ENCODE data around the gene EPHB2. TPM values are rescaled to one million over a fixed set of nuclear protein-coding genes. Genes with fewer than 3 reads are reported as not detected.

EPHB2 gene
- total RNA-seq, 5 donors from 2014 or later (not counting 1 experiment from before 2014, with no cell fraction given): 0.06 to 0.20 (median 0.12) TPM; not detected in 2

GRCh38 chr1:22729400-22729773, 18.7 kb downstream of the EPHB2 start:
- ChIA-PET CTCF (no interaction called here), POLR2A (no interaction called here)
- Histone ChIP-seq H3K27ac (ENCODE audit: low read length) (no peak overlapping the region), H3K9me3 (no peaks in the 10 kb centered on the region), H3K36me3 (ENCODE audit: control insufficient read depth in 2 of 2, extremely low read depth in 1 of 2, insufficient read depth in 1 of 2, low read length in 1 of 2) (no peaks in the 10 kb centered on the region), H3K27me3 (replicated peaks in 1 of 2; ENCODE audit: control insufficient read depth in 2 of 2, extremely low read depth in 1 of 2, insufficient read depth in 2 of 2, low read length in 1 of 2) (peaks cover 0 to 15% of the 10 kb centered on the region in 2 experiments), H3K4me1 (ENCODE audit: control insufficient read depth in 1 of 2, extremely low read depth in 1 of 2, insufficient read depth in 2 of 2, low read length in 2 of 2) (no peaks in the 10 kb centered on the region), H3K4me3 (ENCODE audit: control insufficient read depth in 1 of 2, extremely low read depth in 1 of 2, low read length in 1 of 2) (no peak overlapping the region)
- 71% methylated on average over 1 of the region's 1 CpG for WGBS (ENCODE audit: insufficient coverage)
- Mint-ChIP-seq H3K36me3 (no peaks in the 10 kb centered on the region), H3K27me3 (peaks cover 11 to 16% of the 10 kb centered on the region in 2 donors), H3K4me3 (no peak overlapping the region), H3K9me3 (no peaks in the 10 kb centered on the region), H3K27ac (no peak overlapping the region), H3K4me1 (no peaks in the 10 kb centered on the region)
- no peak for DNase-seq
- ATAC-seq (replicated peaks in 1 of 4): no peak

GRCh38 chr1:22729912-22730311, 19.3 kb downstream of the EPHB2 start:
- Mint-ChIP-seq H3K27me3 (peaks cover 9 to 15% of the 10 kb centered on the region in 2 donors), H3K27ac (no peak overlapping the region), H3K4me1 (no peaks in the 10 kb centered on the region), H3K9me3 (no peaks in the 10 kb centered on the region), H3K36me3 (no peaks in the 10 kb centered on the region), H3K4me3 (no peak overlapping the region)
- Histone ChIP-seq H3K9me3 (no peaks in the 10 kb centered on the region), H3K27me3 (replicated peaks in 1 of 2; ENCODE audit: control insufficient read depth in 2 of 2, extremely low read depth in 1 of 2, insufficient read depth in 2 of 2, low read length in 1 of 2) (peaks cover 0 to 15% of the 10 kb centered on the region in 2 experiments), H3K27ac (ENCODE audit: low read length) (no peak overlapping the region), H3K36me3 (ENCODE audit: control insufficient read depth in 2 of 2, extremely low read depth in 1 of 2, insufficient read depth in 1 of 2, low read length in 1 of 2) (no peaks in the 10 kb centered on the region), H3K4me3 (ENCODE audit: control insufficient read depth in 1 of 2, extremely low read depth in 1 of 2, low read length in 1 of 2) (no peak overlapping the region), H3K4me1 (ENCODE audit: control insufficient read depth in 1 of 2, extremely low read depth in 1 of 2, insufficient read depth in 2 of 2, low read length in 2 of 2) (no peaks in the 10 kb centered on the region)
- DNase-seq (no peak), ATAC-seq (replicated peaks in 1 of 4) (no peak)
- ChIA-PET POLR2A (no interaction called here), CTCF (no interaction called here)
- WGBS (ENCODE audit: insufficient coverage): 64% methylated on average over 4 of the region's 7 CpGs

- no peak overlapping the region for H3K4me3 ChIP-seq (ENCODE audit: control insufficient read depth in 1 of 2, extremely low read depth in 1 of 2, low read length in 1 of 2)
- CTCF ChIA-PET: no interaction called here
- no peaks in the 10 kb centered on the region for H3K9me3 Mint-ChIP-seq
- no peak overlapping the region for H3K27ac ChIP-seq (ENCODE audit: low read length)
- DNase-seq (no peak), ATAC-seq (replicated peaks in 1 of 4) (no peak)
- H3K36me3 Mint-ChIP-seq: no peaks in the 10 kb centered on the region
- no peaks in the 10 kb centered on the region for H3K4me1 Mint-ChIP-seq
- H3K27me3 ChIP-seq (replicated peaks in 1 of 2; ENCODE audit: control insufficient read depth in 2 of 2, extremely low read depth in 1 of 2, insufficient read depth in 2 of 2, low read length in 1 of 2): peaks cover 0 to 12% of the 10 kb centered on the region in 2 experiments
- H3K9me3 ChIP-seq: no peaks in the 10 kb centered on the region
- H3K27ac Mint-ChIP-seq: no peak overlapping the region
- H3K4me1 ChIP-seq (ENCODE audit: control insufficient read depth in 1 of 2, extremely low read depth in 1 of 2, insufficient read depth in 2 of 2, low read length in 2 of 2): no peaks in the 10 kb centered on the region
- no peaks in the 10 kb centered on the region for H3K27me3 Mint-ChIP-seq
- WGBS (ENCODE audit: insufficient coverage): 89% methylated on average over 2 of the region's 12 CpGs
- H3K4me3 Mint-ChIP-seq: no peak overlapping the region
- POLR2A ChIA-PET: no interaction called here
- H3K36me3 ChIP-seq (ENCODE audit: control insufficient read depth in 2 of 2, extremely low read depth in 1 of 2, insufficient read depth in 1 of 2, low read length in 1 of 2): no peaks in the 10 kb centered on the region
Observed at GRCh38 chr1:22731924-22732720, 21.5 kb downstream of the EPHB2 start.

GRCh38 chr1:22733643-22734042, 23.0 kb downstream of the EPHB2 start:
- H3K27ac Mint-ChIP-seq: no peak overlapping the region

GRCh38 chr1:22736501-22737080, 26.0 kb downstream of the EPHB2 start:
- no peak for DNase-seq
- Histone ChIP-seq H3K27me3 (replicated peaks in 1 of 2; ENCODE audit: control insufficient read depth in 2 of 2, extremely low read depth in 1 of 2, insufficient read depth in 2 of 2, low read length in 1 of 2) (peaks cover 0 to 18% of the 10 kb centered on the region in 2 experiments), H3K27ac (ENCODE audit: low read length) (no peak overlapping the region), H3K36me3 (ENCODE audit: control insufficient read depth in 2 of 2, extremely low read depth in 1 of 2, insufficient read depth in 1 of 2, low read length in 1 of 2) (no peaks in the 10 kb centered on the region), H3K4me1 (ENCODE audit: control insufficient read depth in 1 of 2, extremely low read depth in 1 of 2, insufficient read depth in 2 of 2, low read length in 2 of 2) (no peaks in the 10 kb centered on the region), H3K4me3 (ENCODE audit: control insufficient read depth in 1 of 2, extremely low read depth in 1 of 2, low read length in 1 of 2) (no peak overlapping the region), H3K9me3 (no peaks in the 10 kb centered on the region)
- no peak overlapping the region for H3K4me3 Mint-ChIP-seq
- 91% methylated on average over 20 of the region's 23 CpGs for whole genome bisulfite sequencing (ENCODE audit: insufficient coverage)
- H3K4me1 Mint-ChIP-seq: no peaks in the 10 kb centered on the region
- no peak overlapping the region for H3K27ac Mint-ChIP-seq
- H3K9me3 Mint-ChIP-seq: no peaks in the 10 kb centered on the region
- no peak for ATAC-seq (replicated peaks in 1 of 4)
- no peaks in the 10 kb centered on the region for H3K36me3 Mint-ChIP-seq
- ChIA-PET POLR2A (no interaction called here), CTCF (no interaction called here)
- H3K27me3 Mint-ChIP-seq: peaks cover 12 to 18% of the 10 kb centered on the region in 2 donors

More at GRCh38 chr1:22733643-22734042, 23.0 kb downstream of the EPHB2 start:
- ChIA-PET CTCF (interaction anchor here in 1 of 2 donors (0.6 kb wide), 1 partner anchor 90 kb away, joined by 3 read pairs; no protein-coding TSS in a partner anchor), POLR2A (no interaction called here)
- Mint-ChIP-seq H3K4me1 (no peaks in the 10 kb centered on the region), H3K36me3 (no peaks in the 10 kb centered on the region), H3K9me3 (no peaks in the 10 kb centered on the region), H3K4me3 (no peak overlapping the region), H3K27me3 (no peaks in the 10 kb centered on the region)
- WGBS (ENCODE audit: insufficient coverage): 93% methylated on average over 7 of the region's 8 CpGs
- H3K4me1 ChIP-seq (ENCODE audit: control insufficient read depth in 1 of 2, extremely low read depth in 1 of 2, insufficient read depth in 2 of 2, low read length in 2 of 2): no peaks in the 10 kb centered on the region
- DNase-seq: no peak
- no peaks in the 10 kb centered on the region for H3K36me3 ChIP-seq (ENCODE audit: control insufficient read depth in 2 of 2, extremely low read depth in 1 of 2, insufficient read depth in 1 of 2, low read length in 1 of 2)
- no peak overlapping the region for H3K4me3 ChIP-seq (ENCODE audit: control insufficient read depth in 1 of 2, extremely low read depth in 1 of 2, low read length in 1 of 2)
- ATAC-seq (replicated peaks in 1 of 4): no peak
- no peaks in the 10 kb centered on the region for H3K9me3 ChIP-seq
- H3K27ac ChIP-seq (ENCODE audit: low read length): no peak overlapping the region
- H3K27me3 ChIP-seq (replicated peaks in 1 of 2; ENCODE audit: control insufficient read depth in 2 of 2, extremely low read depth in 1 of 2, insufficient read depth in 2 of 2, low read length in 1 of 2): peaks cover 0 to 5% of the 10 kb centered on the region in 2 experiments

- Mint-ChIP-seq H3K27me3 (peaks cover 12 to 25% of the 10 kb centered on the region in 2 donors), H3K27ac (no peak overlapping the region), H3K4me3 (no peak overlapping the region), H3K4me1 (no peaks in the 10 kb centered on the region), H3K36me3 (no peaks in the 10 kb centered on the region), H3K9me3 (no peaks in the 10 kb centered on the region)
- peaks cover 0 to 22% of the 10 kb centered on the region in 2 experiments for H3K27me3 ChIP-seq (replicated peaks in 1 of 2; ENCODE audit: control insufficient read depth in 2 of 2, extremely low read depth in 1 of 2, insufficient read depth in 2 of 2, low read length in 1 of 2)
- H3K27ac ChIP-seq (ENCODE audit: low read length): no peak overlapping the region
- H3K36me3 ChIP-seq (ENCODE audit: control insufficient read depth in 2 of 2, extremely low read depth in 1 of 2, insufficient read depth in 1 of 2, low read length in 1 of 2): no peaks in the 10 kb centered on the region
- H3K4me3 ChIP-seq (ENCODE audit: control insufficient read depth in 1 of 2, extremely low read depth in 1 of 2, low read length in 1 of 2): no peak overlapping the region
- no peaks in the 10 kb centered on the region for H3K4me1 ChIP-seq (ENCODE audit: control insufficient read depth in 1 of 2, extremely low read depth in 1 of 2, insufficient read depth in 2 of 2, low read length in 2 of 2)
- ATAC-seq (replicated peaks in 1 of 4): no peak
- no peaks in the 10 kb centered on the region for H3K9me3 ChIP-seq
- DNase-seq: no peak
- no CpG with 5 or more reads among the region's 2 CpGs for WGBS (ENCODE audit: insufficient coverage)
- ChIA-PET POLR2A (no interaction called here), CTCF (no interaction called here)
Observed at GRCh38 chr1:22737374-22738068, 26.9 kb downstream of the EPHB2 start.

Measured in T-cell (primary cell).